NCI-H2171 (cell line): Measurements from ENCODE around the gene SLAMF7.

Experiments
- DNase-seq: peaks from one replicate; lab custom pipeline; 2025; lab: John Stamatoyannopoulos, UW

Gene SLAMF7

GRCh38 chr1:160800645-160801408 is 61.8 kb downstream of the SLAMF7 start:
- DNase-seq: no peak

- DNase-seq: no peak
These were observed 63.0 kb downstream of the SLAMF7 start for GRCh38 chr1:160801836-160802580.
